Upper lobe of left lung (tissue), 4 donors: ENCODE results near the gene ISG15.

ENCODE experiments used
- CTCF ChIP-seq, 6 experiments: fragments of 450-650 bp in 4 of 6; fragments of 200-600 bp in 2 of 6; sonication (generic) in 2 of 6; IDR thresholded peaks; one replicate each; pipeline ENCODE4 v1.5.1; 2016 to 2019; ENCODE audit warnings: antibody characterized with exemption in 6 of 6
- EP300 ChIP-seq, 4 donors: sonication (generic); formaldehyde crosslinking; IDR thresholded peaks; one replicate each; pipeline ENCODE4 v1.5.1; 2017; ENCODE audit warnings: antibody characterized with exemption in 4 of 4, control low read depth in 2 of 4
- POLR2A ChIP-seq, 4 donors: fragments of 450-650 bp; IDR thresholded peaks; one replicate each; pipeline ENCODE4 v1.5.1; 2016 to 2017; ENCODE audit warnings: antibody characterized with exemption in 4 of 4, mild to moderate bottlenecking in 2 of 4
- POLR2AphosphoS5 ChIP-seq, 2 donors: sonication (generic); formaldehyde crosslinking; IDR thresholded peaks; one replicate each; pipeline ENCODE4 v1.5.1; 2017; ENCODE audit warnings: antibody characterized with exemption in 2 of 2

- no peak for TF ChIP-seq POLR2A (IDR thresholded peaks at IDR 0.05)
- no peak for TF ChIP-seq CTCF (IDR thresholded peaks at IDR 0.05)
- no peak for TF ChIP-seq EP300 (IDR thresholded peaks at IDR 0.05)
- no peak for TF ChIP-seq POLR2AphosphoS5 (IDR thresholded peaks at IDR 0.05)
Observed at GRCh38 chr1:1053022-1053421, 39.7 kb downstream of the ISG15 start.
